Mesothelial cell of epicardium (in vitro differentiated cells): Measurements from ENCODE around the gene ANO9. TPM values are rescaled to one million over a fixed set of nuclear protein-coding genes. Genes with fewer than 3 reads are reported as not detected.

Source experiments
- total RNA-seq: library from RNA; stranded (reverse); gene quantifications from 3 replicates; pipeline ENCODE4 v1.2.1, GENCODE V29; 2021

Gene ANO9
- total RNA-seq, 1 donor from 2014 or later: 30.6 TPM

Other genes starting within 250 kb of the ANO9 start
- not detected in 3 replicates for gene SCGB1C1, start 248.9 kb downstream of the ANO9 start, total RNA-seq
- 64.3 to 68.2 TPM (median 65.5 TPM) in 3 replicates for gene BET1L, start 234.6 kb downstream of the ANO9 start, total RNA-seq
- 85.2 to 100.0 TPM (median 91.8 TPM) in 3 replicates for gene RIC8A, start 234.3 kb downstream of the ANO9 start, total RNA-seq
- gene SIRT3, start 205.7 kb downstream of the ANO9 start, total RNA-seq: 33.2 to 33.7 TPM (median 33.3 TPM) in 3 replicates
- gene PSMD13, start 205.0 kb downstream of the ANO9 start, total RNA-seq: 93.0 to 96.2 TPM (median 93.9 TPM) in 3 replicates
- not detected in 3 replicates for gene NLRP6, start 163.6 kb downstream of the ANO9 start, total RNA-seq
- 101 to 109 TPM (median 103 TPM) in 3 replicates for gene PGGHG, start 152.9 kb downstream of the ANO9 start, total RNA-seq
- not detected in 3 replicates for gene IFITM5, start 142.5 kb downstream of the ANO9 start, total RNA-seq
- gene IFITM2, start 134.2 kb downstream of the ANO9 start, total RNA-seq: 208 to 224 TPM (median 210 TPM) in 3 replicates
- 120 to 128 TPM (median 122 TPM) in 3 replicates for gene IFITM1, start 128.0 kb downstream of the ANO9 start, total RNA-seq
- 540 to 561 TPM (median 547 TPM) in 3 replicates for gene IFITM3, start 121.2 kb downstream of the ANO9 start, total RNA-seq
- gene B4GALNT4, start 72.5 kb downstream of the ANO9 start, total RNA-seq: 294 to 314 TPM (median 300 TPM) in 3 replicates
- gene PKP3, start 47.8 kb downstream of the ANO9 start, total RNA-seq: 57.5 to 65.7 TPM (median 58.8 TPM) in 3 replicates
- gene SIGIRR, start 27.0 kb downstream of the ANO9 start, total RNA-seq: 35.5 to 42.5 TPM (median 39.2 TPM) in 3 replicates
- 39.0 to 49.7 TPM (median 42.1 TPM) in 3 replicates for gene PTDSS2, start 8.3 kb upstream of the ANO9 start, total RNA-seq
- gene RNH1, start 65.2 kb upstream of the ANO9 start, total RNA-seq: 81.7 to 89.4 TPM (median 83.2 TPM) in 3 replicates
- 35.1 to 41.5 TPM (median 39.3 TPM) in 3 replicates for gene HRAS, start 93.6 kb upstream of the ANO9 start, total RNA-seq
- gene LRRC56, start 95.5 kb upstream of the ANO9 start, total RNA-seq: 3.0 to 3.4 TPM (median 3.2 TPM) in 3 replicates
- 16.5 to 17.4 TPM (median 16.6 TPM) in 3 replicates for gene LMNTD2, start 118.7 kb upstream of the ANO9 start, total RNA-seq
- 29.3 to 32.3 TPM (median 32.1 TPM) in 3 replicates for gene RASSF7, start 119.0 kb upstream of the ANO9 start, total RNA-seq
- 48.2 to 51.1 TPM (median 49.7 TPM) in 3 replicates for gene PHRF1, start 134.5 kb upstream of the ANO9 start, total RNA-seq
- gene IRF7, start 173.9 kb upstream of the ANO9 start, total RNA-seq: 20.8 to 24.5 TPM (median 21.9 TPM) in 3 replicates
- gene CDHR5, start 182.9 kb upstream of the ANO9 start, total RNA-seq: 0.27 to 0.58 TPM (median 0.34 TPM) in 3 replicates
- 1.2 to 1.7 TPM (median 1.3 TPM) in 3 replicates for gene SCT, start 185.2 kb upstream of the ANO9 start, total RNA-seq
- gene DRD4, start 195.3 kb upstream of the ANO9 start, total RNA-seq: 2.1 to 3.1 TPM (median 2.5 TPM) in 3 replicates